ENCODE data around the gene WAPL.

- no peak for TF ChIP-seq CTCF (conservative IDR thresholded peaks at IDR 0.05 in 1 of 2, IDR thresholded peaks at IDR 0.05 in 1 of 2; ENCODE audit: extremely low read depth in 1 of 2, insufficient read depth in 1 of 2, low read depth in 1 of 2, low read length in 2 of 2)
- TF ChIP-seq EZH2 (IDR thresholded peaks at IDR 0.05; ENCODE audit: borderline replicate concordance, low read length) = no peak
These were observed 37.9 kb downstream of the WAPL start for GRCh38 chr10:86483664-86484063.

Measured in mammary epithelial cell (primary cell).